SK-N-SH (cell line): ENCODE measurements around the gene MIS12. TPM values are rescaled to one million over a fixed set of nuclear protein-coding genes. Genes with fewer than 3 reads are reported as not detected.

Experiments used
- CTCF ChIA-PET: fragments of 300-600, 350-600 bp; formaldehyde crosslinking; extraction: SDS; loops from one replicate; lab custom pipeline; 2021; lab: Yijun Ruan, JAX
- POLR2A ChIA-PET: fragments of 350-600 bp; sonication (Branson Sonifier 250); formaldehyde crosslinking; extraction: SDS; loops from one replicate; lab custom pipeline; 2020; ENCODE audit warnings: antibody characterized with exemption, inconsistent platforms; lab: Yijun Ruan, JAX
- DNase-seq: peaks from one replicate; pipeline ENCODE4 v3.0.0; 2012
- H2AFZ ChIP-seq: fragments of 200-600 bp; sonication (generic); 2 replicates; pipeline ENCODE4 v1.8.1; 2016; ENCODE audit warnings: antibody characterized with exemption, mild to moderate bottlenecking, low read depth
- H3F3A ChIP-seq: fragments of 200-600 bp; sonication (generic); replicated peaks from 2 replicates; pipeline ENCODE3; 2016; ENCODE audit warnings: antibody characterized with exemption, mild to moderate bottlenecking; ENCODE audit not compliant: insufficient read depth
- H3K27ac ChIP-seq, 2 experiments: fragments of 200-500 bp in 1 of 2; fragments of 200-600 bp in 1 of 2; sonication (Bioruptor generic) in 1 of 2; sonication (generic), shearing (Covaris generic) in 1 of 2; 2 replicates each; pipeline versions ENCODE4 v1.5.1 to v1.6.1; 2014 to 2016; ENCODE audit warnings: low read depth in 2 of 2, inconsistent platforms in 1 of 2, low read length in 1 of 2, mild to moderate bottlenecking in 1 of 2, mixed read lengths in 1 of 2
- H3K27me3 ChIP-seq: fragments of 200-600 bp; sonication (generic), shearing (Covaris generic); 2 replicates; pipeline ENCODE4 v1.6.1; 2016; ENCODE audit warnings: mixed run types; ENCODE audit not compliant: insufficient read depth
- H3K36me3 ChIP-seq, 2 experiments: fragments of 200-500 bp in 1 of 2; fragments of 200-600 bp in 1 of 2; sonication (Bioruptor generic) in 1 of 2; sonication (generic) in 1 of 2; replicated peaks in 1 of 2; 2 replicates each; pipeline versions ENCODE3 to v1.5.1; 2014 to 2016; ENCODE audit warnings: low read length in 1 of 2, mild to moderate bottlenecking in 1 of 2; ENCODE audit not compliant: insufficient read depth in 2 of 2, control insufficient read depth in 1 of 2
- H3K4me1 ChIP-seq, 2 experiments: fragments of 200-500 bp in 1 of 2; fragments of 200-600 bp in 1 of 2; sonication (Bioruptor generic) in 1 of 2; sonication (generic), shearing (Covaris generic) in 1 of 2; 2 replicates each; pipeline versions ENCODE4 v1.5.1 to v1.6.1; 2014 to 2016; ENCODE audit warnings: low read depth in 1 of 2, low read length in 1 of 2, mixed run types in 1 of 2; ENCODE audit not compliant: insufficient read depth in 2 of 2, control insufficient read depth in 1 of 2
- H3K4me2 ChIP-seq: fragments of 200-600 bp; sonication (generic), shearing (Covaris generic); 2 replicates; pipeline ENCODE4 v1.6.1; 2017; ENCODE audit warnings: mixed run types
- H3K4me3 ChIP-seq, 2 experiments: fragments of 200-500 bp in 1 of 2; fragments of 200-600 bp in 1 of 2; sonication (Bioruptor generic) in 1 of 2; sonication (generic), shearing (Covaris generic) in 1 of 2; 2 replicates each; pipeline versions ENCODE4 v1.5.1 to v1.8.1; 2014 to 2016; ENCODE audit warnings: low read depth in 2 of 2, inconsistent platforms in 1 of 2, low read length in 1 of 2, mild to moderate bottlenecking in 1 of 2, mixed read lengths in 1 of 2, moderate library complexity in 1 of 2
- H3K79me2 ChIP-seq: fragments of 200-600 bp; sonication (generic); 2 replicates; pipeline ENCODE4 v1.8.1; 2017; ENCODE audit warnings: mild to moderate bottlenecking; ENCODE audit not compliant: insufficient read depth
- H3K9ac ChIP-seq: fragments of 200-600 bp; sonication (generic); 2 replicates; pipeline ENCODE4 v1.6.1; 2017; ENCODE audit warnings: mixed run types
- H3K9me2 ChIP-seq: fragments of 200-600 bp; sonication (generic); 2 replicates; pipeline ENCODE4 v1.6.1; 2017; ENCODE audit warnings: mixed run types
- H3K9me3 ChIP-seq: fragments of 200-600 bp; sonication (generic); 2 replicates; pipeline ENCODE4 v1.6.1; 2017; ENCODE audit warnings: mixed run types, mild to moderate bottlenecking, moderate library complexity
- H4K20me1 ChIP-seq: fragments of 200-600 bp; sonication (generic); 2 replicates; pipeline ENCODE4 v1.6.1; 2017; ENCODE audit warnings: mild to moderate bottlenecking, mixed run types; ENCODE audit not compliant: insufficient read depth
- CHD2 ChIP-seq: fragments of 150-350 bp; IDR thresholded peaks from 2 replicates; pipeline ENCODE4 v1.6.1; 2018; ENCODE audit warnings: low read length; ENCODE audit not compliant: partially characterized antibody
- ELF1 ChIP-seq: IDR thresholded peaks from 2 replicates; pipeline ENCODE4 v1.4.0; 2012
- EP300 ChIP-seq, 2 experiments: IDR thresholded peaks; 2 replicates each; pipeline versions ENCODE4 v1.4.0 to v1.6.1; 2012; ENCODE audit warnings: borderline replicate concordance in 1 of 2, low read depth in 1 of 2, low read length in 1 of 2
- FOSL2 ChIP-seq: IDR thresholded peaks from 2 replicates; pipeline ENCODE4 v1.4.0; 2012; ENCODE audit warnings: low read depth, mild to moderate bottlenecking, moderate library complexity, borderline replicate concordance
- GABPA ChIP-seq: IDR thresholded peaks from 2 replicates; pipeline ENCODE4 v1.4.0; 2012; ENCODE audit warnings: low read depth, mild to moderate bottlenecking
- GATA2 ChIP-seq: sonication (generic); formaldehyde crosslinking; IDR thresholded peaks from 2 replicates; pipeline ENCODE4 v1.5.0; 2020; ENCODE audit warnings: mild to moderate bottlenecking, missing genetic modification reagents
- IRF3 ChIP-seq: fragments of 150-350 bp; IDR thresholded peaks from 2 replicates; pipeline ENCODE4 v1.6.1; 2016; ENCODE audit warnings: mild to moderate bottlenecking, low read depth, low read length
- JUND ChIP-seq: IDR thresholded peaks from 2 replicates; pipeline ENCODE4 v1.4.0; 2012
- MAX ChIP-seq: IDR thresholded peaks from 2 replicates; pipeline ENCODE4 v1.4.0; 2012; ENCODE audit warnings: low read depth
- MXI1 ChIP-seq: IDR thresholded peaks from 2 replicates; pipeline ENCODE4 v1.6.1; 2012; ENCODE audit warnings: mild to moderate bottlenecking, low read depth, low read length, improper control_type of control experiment
- NRF1 ChIP-seq: IDR thresholded peaks from 2 replicates; pipeline ENCODE4 v1.6.1; 2012; ENCODE audit warnings: low read depth, mild to moderate bottlenecking, low read length
- POLR2AphosphoS5 ChIP-seq: IDR thresholded peaks from 2 replicates; pipeline ENCODE4 v1.6.1; 2012; ENCODE audit warnings: low read depth, low read length
- SMC3 ChIP-seq: IDR thresholded peaks from 2 replicates; pipeline ENCODE4 v1.6.1; 2012; ENCODE audit warnings: low read depth, low read length, improper control_type of control experiment
- TAF1 ChIP-seq: IDR thresholded peaks from 2 replicates; pipeline ENCODE4 v1.6.1; 2012; ENCODE audit warnings: low read depth, mild to moderate bottlenecking, low read length, moderate library complexity, borderline replicate concordance
- TCF12 ChIP-seq: IDR thresholded peaks from 2 replicates; pipeline ENCODE4 v1.4.0; 2012
- WGBS: methylation state at CpG from one replicate; pipeline ENCODE4 v1.1.6; 2017; ENCODE audit warnings: low lambda C conversion rate; 5-methylcytosine and 5-hydroxymethylcytosine counted together
- polyA plus RNA-seq, 3 experiments: library from polyadenylated mRNA; depleted of rRNA; stranded (reverse); fragments of >200 nt; gene quantifications; 2 replicates each; pipeline ENCODE4 v1.2.3, GENCODE V29; 2012

Gene MIS12
- polyA plus RNA-seq, 1 of the 3 experiments (the other 2 are of a cell fraction), result 9.3 TPM

GRCh38 chr17:5486206-5487124, at the start of gene MIS12 (continued):
- peak; percentile 89 for TF ChIP-seq MAX
- TF ChIP-seq NRF1, result 0 out of 2 replicates have a peak, but pooled peaks have one; percentile 6
- no peak for TF ChIP-seq GATA2 (CRISPR knock-in tag)
- peak; percentile 76 for TF ChIP-seq CHD2
- peak; percentile 74 for TF ChIP-seq ELF1
- no peak; a peak in 1 of 4 replicates for TF ChIP-seq EP300 (IDR thresholded peaks at IDR 0.05; ENCODE audit: borderline replicate concordance in 1 of 2, low read depth in 1 of 2, low read length in 1 of 2)
- no peak for TF ChIP-seq FOSL2
- peak; percentile 48; the same call in 1 of the 2 replicates for TF ChIP-seq IRF3
- TF ChIP-seq TCF12, result 0 out of 2 replicates have a peak, but pooled peaks have one; percentile 23
- peak; percentile 30 for TF ChIP-seq TAF1
- TF ChIP-seq, all 33 proteins: peak for 16

- Histone ChIP-seq H3K36me3 (peaks cover 40 to 49% of the 10 kb centered on the region in 2 experiments), H3K4me1 (peaks cover 0 to 21% of the 10 kb centered on the region in 2 experiments; a peak in 3 of 4 replicates), H3K27ac (peak overlapping the region; percentile 54 to 86), H3K79me2 (peaks cover 44% of the 10 kb centered on the region), H3K27me3 (no peaks in the 10 kb centered on the region), H4K20me1 (no peaks in the 10 kb centered on the region), H3K9me3 (no peaks in the 10 kb centered on the region), H3K4me2 (peak overlapping the region; percentile 90), H3K9ac (peak overlapping the region; percentile 79), H3K4me3 (peak overlapping the region; percentile 85 to 94), H2AFZ (no peak overlapping the region), H3K9me2 (no peaks in the 10 kb centered on the region), H3F3A (peaks cover 24% of the 10 kb centered on the region)
- peak; percentile 23 for DNase-seq
- CTCF ChIA-PET, result interaction anchor here (1.7 to 5.5 kb wide), 9 partner anchors 11 to 184 kb away, joined by 4 to 84 read pairs (median 13); partner anchors contain the start of genes DHX33 and NUP88
- 23% methylated on average over 5 of the region's 5 CpGs for WGBS
- TF ChIP-seq SMC3, result no peak
- no peak for TF ChIP-seq EP300 (IDR thresholded peaks at IDR 0.05; ENCODE audit: borderline replicate concordance in 1 of 2, low read depth in 1 of 2, low read length in 1 of 2)
- TF ChIP-seq GABPA, result no peak
- no peak for TF ChIP-seq POLR2AphosphoS5
- TF ChIP-seq MXI1, result no peak
- 0 out of 2 replicates have a peak, but pooled peaks have one; percentile 9 for TF ChIP-seq JUND
- POLR2A ChIA-PET, result no interaction called here
Observed at GRCh38 chr17:5437721-5438317, 48.5 kb upstream of the MIS12 start.
